Transverse colon (tissue), 4 donors: ENCODE data around the gene MAOB. TPM values are rescaled to one million over a fixed set of nuclear protein-coding genes. Genes with fewer than 3 reads are reported as not detected.

ENCODE experiments used
- DNase-seq: peaks from one replicate; pipeline ENCODE4 v3.0.0-alpha.2; 2019
- H3K27ac ChIP-seq, 4 donors: fragments of 200-600 bp; sonication (generic); 2 replicates each; pipeline ENCODE4 v1.5.1; 2016 to 2018; ENCODE audit warnings: inconsistent platforms in 4 of 4
- H3K27me3 ChIP-seq: fragments of 200-600 bp; sonication (generic); 2 replicates; pipeline ENCODE4 v1.5.1; 2017; ENCODE audit warnings: inconsistent platforms
- H3K36me3 ChIP-seq, 4 donors: fragments of 200-600 bp; sonication (generic); 2 replicates each; pipeline ENCODE4 v1.5.1; 2017 to 2019; ENCODE audit warnings: inconsistent platforms in 4 of 4
- H3K4me1 ChIP-seq, 4 donors: fragments of 200-600 bp; sonication (generic); 2 replicates each; pipeline ENCODE4 v1.5.1; 2017 to 2020; ENCODE audit warnings: inconsistent platforms in 4 of 4
- H3K4me3 ChIP-seq, 4 donors: fragments of 200-600 bp; sonication (generic); 1 replicate in 1 of 4; 2 replicates in 3 of 4; pipeline versions ENCODE4 v1.5.1 to v1.6.1; 2017 to 2019; ENCODE audit warnings: inconsistent platforms in 4 of 4
- H3K9me3 ChIP-seq, 2 donors: fragments of 200-600 bp; sonication (generic); 2 replicates each; pipeline ENCODE4 v1.5.1; 2017 to 2019; ENCODE audit warnings: inconsistent platforms in 2 of 2
- EP300 ChIP-seq: sonication (generic); formaldehyde crosslinking; IDR thresholded peaks from one replicate; pipeline ENCODE4 v1.6.1; 2017; ENCODE audit warnings: antibody characterized with exemption, low read depth
- POLR2A ChIP-seq: fragments of 450-650 bp; IDR thresholded peaks from one replicate; pipeline ENCODE4 v1.6.1; 2016; ENCODE audit warnings: antibody characterized with exemption, mild to moderate bottlenecking, moderate library complexity
- POLR2AphosphoS5 ChIP-seq, 3 donors: sonication (generic); formaldehyde crosslinking; IDR thresholded peaks; one replicate each; pipeline ENCODE4 v1.6.1; 2016; ENCODE audit warnings: antibody characterized with exemption in 3 of 3
- WGBS, 2 donors: methylation state at CpG; one replicate each; pipeline ENCODE4 v1.1.5; 2018; ENCODE audit warnings: low coverage in 1 of 2; 5-methylcytosine and 5-hydroxymethylcytosine counted together
- in situ Hi-C, 4 donors: fragments of 200-750 bp; cut with MboI; loops; one replicate each; pipeline versions ENCODE4 v1.15.0 to v1.15.1; 2017; ENCODE audit warnings: low sequenced_read_pairs in 3 of 4, low pct_ligation_motif_present in 1 of 4, low pct_unique_long_range_greater_than_20kb in 1 of 4
- intact Hi-C: fragments of 100-400 bp; cut with DNase I; formaldehyde crosslinking; loops from one replicate; pipeline ENCODE4 v1.15.1; 2023; ENCODE audit warnings: low total_unique reads
- total RNA-seq, 4 donors: library from RNA; depleted of rRNA; stranded (reverse); fragments of >200 nt; gene quantifications; one replicate each; pipeline ENCODE4 v1.1.0, GENCODE V29; 2016
- TF ChIP-seq, protein P1 (sequence below), 5 experiments: fragments of 200-600 bp in 3 of 5; fragments of 450-650 bp in 2 of 5; sonication (generic) in 3 of 5; IDR thresholded peaks; 1 replicate in 2 of 5; 2 replicates in 3 of 5; pipeline ENCODE4 v1.5.1; 2016 to 2017; ENCODE audit warnings: antibody characterized with exemption in 5 of 5, inconsistent platforms in 3 of 5, mild to moderate bottlenecking in 2 of 5, moderate library complexity in 1 of 5

MAOB gene
- total RNA-seq, 4 donors from 2014 or later = 2.4 to 44.9 (median 11.2) TPM

GRCh38 chrX:43753637-43754036 is 128.6 kb downstream of the MAOB start:
- TF ChIP-seq POLR2AphosphoS5 (IDR thresholded peaks at IDR 0.05) = no peak
- H3K36me3 ChIP-seq = no peaks in the 10 kb centered on the region
- H3K9me3 ChIP-seq = no peaks in the 10 kb centered on the region
- in situ Hi-C loops (loop anchor here (10.0 to 25.0 kb wide), 2 partner anchors 189 to 191 kb away; no protein-coding TSS in a partner anchor), intact Hi-C loops (loop anchor here (5.0 kb wide), 1 partner anchor 191 kb away; no protein-coding TSS in a partner anchor)
- whole genome bisulfite sequencing, 2 donors = 58 to 75% methylated on average over 3 of the region's 3 CpGs
- H3K27me3 ChIP-seq = no peaks in the 10 kb centered on the region
- H3K4me3 ChIP-seq = no peak overlapping the region
- DNase-seq = no peak
- peaks cover 0 to 8% (median 2%) of the 10 kb centered on the region in 4 donors for H3K4me1 ChIP-seq
- H3K27ac ChIP-seq = no peak overlapping the region

- Histone ChIP-seq H3K4me3 (no peak overlapping the region), H3K27ac (peak overlapping the region in 3 of 4 donors; percentile 18 to 31 (median 20)), H3K36me3 (no peaks in the 10 kb centered on the region), H3K9me3 (no peaks in the 10 kb centered on the region), H3K4me1 (peaks cover 0 to 27% (median 8%) of the 10 kb centered on the region in 4 donors), H3K27me3 (no peaks in the 10 kb centered on the region)
- in situ Hi-C loops (loop anchor here (10.0 to 25.0 kb wide), 2 partner anchors 185 to 188 kb away; no protein-coding TSS in a partner anchor), intact Hi-C loops (loop anchor here (5.0 kb wide), 1 partner anchor 188 kb away; no protein-coding TSS in a partner anchor)
- peak; percentile 61 for DNase-seq
- 0 to 14% methylated on average over 1 to 6 of the region's 6 CpGs for WGBS, 2 donors
- TF ChIP-seq, protein P1, sequence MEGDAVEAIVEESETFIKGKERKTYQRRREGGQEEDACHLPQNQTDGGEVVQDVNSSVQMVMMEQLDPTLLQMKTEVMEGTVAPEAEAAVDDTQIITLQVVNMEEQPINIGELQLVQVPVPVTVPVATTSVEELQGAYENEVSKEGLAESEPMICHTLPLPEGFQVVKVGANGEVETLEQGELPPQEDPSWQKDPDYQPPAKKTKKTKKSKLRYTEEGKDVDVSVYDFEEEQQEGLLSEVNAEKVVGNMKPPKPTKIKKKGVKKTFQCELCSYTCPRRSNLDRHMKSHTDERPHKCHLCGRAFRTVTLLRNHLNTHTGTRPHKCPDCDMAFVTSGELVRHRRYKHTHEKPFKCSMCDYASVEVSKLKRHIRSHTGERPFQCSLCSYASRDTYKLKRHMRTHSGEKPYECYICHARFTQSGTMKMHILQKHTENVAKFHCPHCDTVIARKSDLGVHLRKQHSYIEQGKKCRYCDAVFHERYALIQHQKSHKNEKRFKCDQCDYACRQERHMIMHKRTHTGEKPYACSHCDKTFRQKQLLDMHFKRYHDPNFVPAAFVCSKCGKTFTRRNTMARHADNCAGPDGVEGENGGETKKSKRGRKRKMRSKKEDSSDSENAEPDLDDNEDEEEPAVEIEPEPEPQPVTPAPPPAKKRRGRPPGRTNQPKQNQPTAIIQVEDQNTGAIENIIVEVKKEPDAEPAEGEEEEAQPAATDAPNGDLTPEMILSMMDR (IDR thresholded peaks at IDR 0.05) = peak; percentile 39 to 68 (median 49)
- no peak for TF ChIP-seq POLR2A
Observed at GRCh38 chrX:43750248-43750676, 132.0 kb downstream of the MAOB start.

DNA sequence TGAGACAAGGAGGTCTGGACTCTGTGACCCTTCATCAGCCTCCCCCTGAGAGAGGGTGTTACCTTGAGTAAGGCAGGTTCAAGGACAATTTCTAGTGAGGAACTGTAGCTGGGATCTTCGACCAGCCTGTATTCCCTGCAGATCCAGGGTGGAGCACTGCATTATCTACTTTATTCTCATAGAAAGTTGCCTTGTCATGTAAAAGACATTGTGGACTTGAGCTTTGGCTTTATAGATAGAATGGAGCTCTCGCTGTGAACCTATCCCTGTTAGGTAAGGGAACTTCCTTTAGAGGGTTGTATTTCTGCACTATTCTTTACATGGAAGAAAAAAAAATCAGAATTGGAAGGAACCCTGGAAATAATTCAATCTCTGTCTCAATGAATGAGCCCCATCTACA is 134.8 kb downstream of the MAOB start:
- peaks cover 0 to 39% (median 11%) of the 10 kb centered on the region in 4 donors for H3K4me1 ChIP-seq
- TF ChIP-seq, protein P1 (IDR thresholded peaks at IDR 0.05) = no peak
- TF ChIP-seq EP300 = no peak
- TF ChIP-seq POLR2AphosphoS5 (IDR thresholded peaks at IDR 0.05) = no peak
- TF ChIP-seq POLR2A = no peak
- in situ Hi-C loops = no loop called here
- no peak for DNase-seq
- H3K36me3 ChIP-seq = no peaks in the 10 kb centered on the region
- intact Hi-C loops = loop anchor here (5.0 kb wide), 1 partner anchor 90 kb away; the partner anchor contains the start of gene MAOA
- H3K27me3 ChIP-seq = no peaks in the 10 kb centered on the region
- WGBS, 2 donors = 53% methylated on average over 2 of the region's 2 CpGs; no CpG with 5 or more reads in 1 of the 2 donors
- peak overlapping the region in 1 of 4 donors; percentile 8 for H3K27ac ChIP-seq
- H3K4me3 ChIP-seq = no peak overlapping the region
- no peaks in the 10 kb centered on the region for H3K9me3 ChIP-seq

DNA sequence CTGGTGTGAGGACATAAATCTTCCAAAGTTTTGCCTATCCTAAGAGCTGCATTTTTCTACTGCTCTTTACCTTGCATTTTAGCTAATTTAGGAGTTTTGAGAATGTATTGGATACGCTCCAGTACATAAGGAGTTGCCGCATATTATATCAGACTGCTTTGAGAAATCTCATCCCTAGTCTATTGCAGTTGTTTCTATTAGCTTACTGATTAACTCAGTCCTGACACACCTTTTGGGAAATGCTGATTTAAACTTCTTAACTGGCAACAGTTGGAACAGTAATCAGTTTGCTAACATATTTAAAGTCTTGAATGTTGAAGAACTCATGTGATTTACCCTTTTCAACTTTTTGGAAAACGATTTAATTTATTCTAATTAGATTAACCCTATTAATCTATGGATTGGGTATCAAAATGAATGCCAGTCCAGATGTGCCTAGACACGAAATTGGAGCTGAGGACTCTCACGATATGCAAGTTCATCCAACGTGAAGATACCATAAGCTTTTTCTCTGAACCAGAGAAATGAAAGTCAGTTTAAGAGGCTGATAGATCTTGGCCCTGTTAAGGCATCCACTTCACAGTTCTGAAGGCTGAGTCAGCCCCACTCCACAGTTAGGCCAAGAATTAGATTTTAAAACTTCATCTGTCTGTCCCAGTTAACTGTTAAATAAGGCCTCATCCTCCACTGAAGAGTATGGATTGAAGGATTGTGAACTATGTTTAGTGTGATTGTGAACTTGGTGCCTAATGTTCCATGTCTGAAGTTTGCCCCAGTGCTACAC is 136.1 kb downstream of the MAOB start:
- Histone ChIP-seq H3K9me3 (no peaks in the 10 kb centered on the region), H3K27me3 (no peaks in the 10 kb centered on the region), H3K4me1 (peaks cover 0 to 53% (median 17%) of the 10 kb centered on the region in 4 donors), H3K27ac (peak overlapping the region; percentile 11 to 55 (median 20)), H3K36me3 (no peaks in the 10 kb centered on the region), H3K4me3 (no peak overlapping the region)
- DNase-seq = no peak
- intact Hi-C loops (loop anchor here (5.0 kb wide), 1 partner anchor 89 kb away; the partner anchor contains the start of gene MAOA), in situ Hi-C loops (no loop called here)
- 33 to 38% methylated on average over 1 to 6 of the region's 6 CpGs for WGBS, 2 donors
- no peak for TF ChIP-seq POLR2A
- no peak for TF ChIP-seq EP300
- TF ChIP-seq POLR2AphosphoS5 (IDR thresholded peaks at IDR 0.05) = no peak

DNA sequence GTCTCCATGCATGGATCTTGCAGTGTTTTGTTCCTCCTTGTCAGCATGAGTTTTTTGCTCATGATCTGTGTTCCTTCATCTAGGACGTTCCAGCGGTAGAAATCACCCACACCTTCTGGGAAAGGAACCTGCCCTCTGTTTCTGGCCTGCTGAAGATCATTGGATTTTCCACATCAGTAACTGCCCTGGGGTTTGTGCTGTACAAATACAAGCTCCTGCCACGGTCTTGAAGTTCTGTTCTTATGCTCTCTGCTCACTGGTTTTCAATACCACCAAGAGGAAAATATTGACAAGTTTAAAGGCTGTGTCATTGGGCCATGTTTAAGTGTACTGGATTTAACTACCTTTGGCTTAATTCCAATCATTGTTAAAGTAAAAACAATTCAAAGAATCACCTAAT is 138.0 kb downstream of the MAOB start:
- Histone ChIP-seq H3K36me3 (no peaks in the 10 kb centered on the region), H3K27ac (peak overlapping the region in 1 of 4 donors; percentile 26), H3K27me3 (no peaks in the 10 kb centered on the region), H3K9me3 (no peaks in the 10 kb centered on the region), H3K4me3 (no peak overlapping the region), H3K4me1 (peaks cover 0 to 48% (median 16%) of the 10 kb centered on the region in 4 donors)
- intact Hi-C loops (no loop called here), in situ Hi-C loops (no loop called here)
- WGBS, 2 donors = 63% methylated on average over 3 of the region's 3 CpGs; no CpG with 5 or more reads in 1 of the 2 donors
- TF ChIP-seq EP300 = no peak
- no peak for TF ChIP-seq POLR2A
- TF ChIP-seq, protein P1 (IDR thresholded peaks at IDR 0.05) = no peak
- no peak for TF ChIP-seq POLR2AphosphoS5 (IDR thresholded peaks at IDR 0.05)
- no peak for DNase-seq
